H9 (cell line): ENCODE results near the gene SNAP25. TPM values are rescaled to one million over a fixed set of nuclear protein-coding genes. Genes with fewer than 3 reads are reported as not detected.
A peak's percentile ranks its signal among the peaks of the same experiment; 100 is the strongest.

Experiments used
- DNase-seq: peaks from one replicate; pipeline ENCODE4 v3.0.0-alpha.2; 2017
- H2AFZ ChIP-seq: one replicate; pipeline ENCODE4 v1.6.1; 2013; ENCODE audit warnings: mild to moderate bottlenecking, low read length, control low read depth, moderate library complexity
- H2AK5ac ChIP-seq: 2 replicates; pipeline ENCODE4 v1.6.1; 2013; ENCODE audit warnings: low read length, control low read depth, mixed read lengths; ENCODE audit not compliant: insufficient read length
- H2BK120ac ChIP-seq: one replicate; pipeline ENCODE4 v1.6.1; 2013; ENCODE audit warnings: low read depth, mild to moderate bottlenecking, low read length, control low read depth, inconsistent platforms; ENCODE audit not compliant: poor library complexity, severe bottlenecking
- H2BK12ac ChIP-seq: 2 replicates; pipeline ENCODE4 v1.6.1; 2013; ENCODE audit warnings: low read length, control low read depth, mixed read lengths, low read depth; ENCODE audit not compliant: insufficient read length
- H2BK15ac ChIP-seq: 2 replicates; pipeline ENCODE4 v1.6.1; 2013; ENCODE audit warnings: low read depth, low read length, control low read depth
- H2BK20ac ChIP-seq: one replicate; pipeline ENCODE4 v1.6.1; 2013; ENCODE audit warnings: low read depth, mild to moderate bottlenecking, low read length, control low read depth, inconsistent platforms; ENCODE audit not compliant: poor library complexity, severe bottlenecking
- H2BK5ac ChIP-seq: 2 replicates; pipeline ENCODE4 v1.6.1; 2013; ENCODE audit warnings: low read length, control low read depth, mixed read lengths; ENCODE audit not compliant: insufficient read length
- H3K14ac ChIP-seq: 2 replicates; pipeline ENCODE4 v1.6.1; 2013; ENCODE audit warnings: low read length, control low read depth; ENCODE audit not compliant: insufficient read depth
- H3K18ac ChIP-seq: 2 replicates; pipeline ENCODE4 v1.6.1; 2013; ENCODE audit warnings: low read depth, mild to moderate bottlenecking, mixed read lengths, low read length, control low read depth; ENCODE audit not compliant: insufficient read length
- H3K23ac ChIP-seq: 2 replicates; pipeline ENCODE4 v1.6.1; 2013; ENCODE audit warnings: low read length, control low read depth, mixed read lengths, low read depth; ENCODE audit not compliant: insufficient read length
- H3K23me2 ChIP-seq: 2 replicates; pipeline ENCODE4 v1.6.1; 2013; ENCODE audit warnings: low read depth, mild to moderate bottlenecking, mixed read lengths, low read length, control low read depth; ENCODE audit not compliant: insufficient read length, poor library complexity, severe bottlenecking
- H3K27ac ChIP-seq: 2 replicates; pipeline ENCODE4 v1.5.1; 2013; ENCODE audit warnings: low read length, control low read depth, mixed read lengths, low read depth; ENCODE audit not compliant: insufficient read length
- H3K27me3 ChIP-seq: 2 replicates; pipeline ENCODE4 v1.6.1; 2013; ENCODE audit warnings: low read length, control low read depth, inconsistent platforms; ENCODE audit not compliant: insufficient read depth
- H3K4ac ChIP-seq: 2 replicates; pipeline ENCODE4 v1.6.1; 2013; ENCODE audit warnings: low read depth, mild to moderate bottlenecking, control low read depth, inconsistent platforms, low read length, moderate library complexity
- H3K4me1 ChIP-seq: 2 replicates; pipeline ENCODE4 v1.6.1; 2013; ENCODE audit warnings: low read length, control low read depth, inconsistent platforms; ENCODE audit not compliant: insufficient read depth
- H3K4me2 ChIP-seq: 2 replicates; pipeline ENCODE4 v1.6.1; 2013; ENCODE audit warnings: low read length, control low read depth, mixed read lengths; ENCODE audit not compliant: insufficient read length, insufficient read depth
- H3K56ac ChIP-seq: 2 replicates; pipeline ENCODE4 v1.6.1; 2013; ENCODE audit warnings: low read depth, mild to moderate bottlenecking, mixed read lengths, low read length, control low read depth; ENCODE audit not compliant: insufficient read length
- H3K79me1 ChIP-seq: 2 replicates; pipeline ENCODE4 v1.6.1; 2013; ENCODE audit warnings: low read depth, mild to moderate bottlenecking, moderate library complexity, low read length, control low read depth, inconsistent platforms; ENCODE audit not compliant: insufficient read depth, poor library complexity, severe bottlenecking
- H3K79me2 ChIP-seq: 2 replicates; pipeline ENCODE4 v1.6.1; 2013; ENCODE audit warnings: low read length, control low read depth, inconsistent platforms; ENCODE audit not compliant: insufficient read depth
- H3K9ac ChIP-seq: 2 replicates; pipeline ENCODE4 v1.6.1; 2013; ENCODE audit warnings: low read length, control low read depth, mixed read lengths; ENCODE audit not compliant: insufficient read length; ENCODE audit errors: extremely low read depth
- H3K9me3 ChIP-seq: one replicate; pipeline ENCODE4 v1.6.1; 2013; ENCODE audit warnings: low read depth, low read length, inconsistent platforms; ENCODE audit not compliant: control insufficient read depth
- H3T11ph ChIP-seq: one replicate; pipeline ENCODE4 v1.6.1; 2013; ENCODE audit warnings: mild to moderate bottlenecking, low read length, control low read depth, inconsistent platforms
- H4K20me1 ChIP-seq: one replicate; pipeline ENCODE4 v1.6.1; 2013; ENCODE audit not compliant: control insufficient read depth, insufficient read length, insufficient read depth
- H4K5ac ChIP-seq: 2 replicates; pipeline ENCODE4 v1.6.1; 2013; ENCODE audit warnings: low read depth, mild to moderate bottlenecking, mixed read lengths, low read length, control low read depth; ENCODE audit not compliant: insufficient read length
- H4K8ac ChIP-seq: replicated peaks from 2 replicates; pipeline ENCODE4 v1.6.1; 2013; ENCODE audit warnings: low read length, control low read depth, mixed read lengths, low read depth; ENCODE audit not compliant: insufficient read length
- H4K91ac ChIP-seq: 2 replicates; pipeline ENCODE4 v1.6.1; 2013; ENCODE audit warnings: low read depth, mild to moderate bottlenecking, moderate library complexity, mixed read lengths, low read length, control low read depth; ENCODE audit not compliant: insufficient read length
- H3K27ac Mint-ChIP-seq, 3 experiments: 2 replicates in 2 of 3; 3 replicates in 1 of 3; pipeline ENCODE4 v1.8.0; 2020 to 2021; ENCODE audit warnings: mixed read lengths in 3 of 3, mild to moderate bottlenecking in 1 of 3, moderate library complexity in 1 of 3
- H3K27me3 Mint-ChIP-seq: 2 replicates; pipeline ENCODE4 v1.8.0; 2021; ENCODE audit warnings: low read depth, mild to moderate bottlenecking, moderate library complexity, mixed read lengths
- H3K36me3 Mint-ChIP-seq, 3 experiments: 2 replicates in 2 of 3; 3 replicates in 1 of 3; pipeline ENCODE4 v1.8.0; 2020 to 2021; ENCODE audit warnings: low read depth in 3 of 3, mixed read lengths in 3 of 3; ENCODE audit not compliant: insufficient read depth in 1 of 3
- H3K4me1 Mint-ChIP-seq, 2 experiments: 2 replicates each; pipeline ENCODE4 v1.8.0; 2020; ENCODE audit warnings: mixed read lengths in 2 of 2
- H3K4me3 Mint-ChIP-seq, 2 experiments: 2 replicates in 1 of 2; 3 replicates in 1 of 2; pipeline ENCODE4 v1.8.0; 2020 to 2021; ENCODE audit warnings: mild to moderate bottlenecking in 2 of 2, mixed read lengths in 2 of 2, moderate library complexity in 1 of 2
- H3K9me3 Mint-ChIP-seq, 2 experiments: 2 replicates in 1 of 2; 3 replicates in 1 of 2; pipeline ENCODE4 v1.8.0; 2020; ENCODE audit warnings: mild to moderate bottlenecking in 2 of 2, mixed read lengths in 2 of 2, moderate library complexity in 1 of 2
- CTCF ChIP-seq: fragments of 200-600 bp; sonication (generic); conservative IDR thresholded peaks from 3 replicates; pipeline ENCODE4 v1.8.0; 2021; ENCODE audit warnings: antibody characterized with exemption, mild to moderate bottlenecking
- WGBS: extraction: QIAGEN DNeasy Blood & Tissue Kit; methylation state at CpG from one replicate; pipeline ENCODE4 v1.1.7; 2013; ENCODE audit warnings: missing lambda C conversion rate, low lambda C conversion rate, mixed read lengths; ENCODE audit not compliant: insufficient read length; ENCODE audit errors: extremely low coverage; 5-methylcytosine and 5-hydroxymethylcytosine counted together
- total RNA-seq: library from RNA; stranded (reverse); gene quantifications from 2 replicates; pipeline ENCODE4 v1.2.1, GENCODE V29; 2021

Gene SNAP25
- total RNA-seq, 1 experiment from 2014 or later = 0.13 TPM

GRCh38 chr20:10352934-10353824 is 134.5 kb downstream of the SNAP25 start:
- H3K4me3 Mint-ChIP-seq = no peak overlapping the region; a peak in 1 of 5 replicates
- no peak for DNase-seq
- Histone ChIP-seq H3T11ph (no peak overlapping the region), H3K79me2 (no peaks in the 10 kb centered on the region), H4K91ac (no peak overlapping the region), H3K4me2 (no peak overlapping the region), H3K18ac (no peak overlapping the region), H2BK12ac (no peak overlapping the region), H2BK20ac (no peak overlapping the region), H4K5ac (no peak overlapping the region), H4K20me1 (no peaks in the 10 kb centered on the region), H3K23me2 (no peaks in the 10 kb centered on the region), H3K79me1 (no peaks in the 10 kb centered on the region), H3K4ac (no peak overlapping the region), H3K27me3 (no peaks in the 10 kb centered on the region), H3K9me3 (no peaks in the 10 kb centered on the region), H3K56ac (no peak overlapping the region), H4K8ac (no peak overlapping the region), H2BK120ac (no peak overlapping the region), H3K9ac (no peak overlapping the region), H3K27ac (peak overlapping the region; percentile 79), H2AK5ac (no peak overlapping the region), H3K4me1 (peaks cover 9% of the 10 kb centered on the region; the same call in 1 of the 2 replicates), H2BK5ac (no peak overlapping the region), H2BK15ac (no peak overlapping the region), H3K14ac (no peak overlapping the region), H2AFZ (no peak overlapping the region), H3K23ac (no peak overlapping the region)
- H3K27ac Mint-ChIP-seq = peak overlapping the region in 2 of 3 experiments; percentile 41 to 99; a peak in 5 of 7 replicates
- no CpG with 5 or more reads among the region's 6 CpGs for WGBS
- peaks cover 29 to 38% of the 10 kb centered on the region in 2 experiments for H3K4me1 Mint-ChIP-seq
- peaks cover 0 to 4% (median 0%) of the 10 kb centered on the region in 3 experiments; a peak in 1 of 7 replicates for H3K36me3 Mint-ChIP-seq
- no peak for TF ChIP-seq CTCF
- H3K9me3 Mint-ChIP-seq = no peaks in the 10 kb centered on the region
- no peaks in the 10 kb centered on the region; the same call in 1 of the 2 replicates for H3K27me3 Mint-ChIP-seq
